ENCODE results near the gene PMAIP1. TPM values are rescaled to one million over a fixed set of nuclear protein-coding genes. Genes with fewer than 3 reads are reported as not detected.
A peak's percentile ranks its signal among the peaks of the same experiment; 100 is the strongest.

The PMAIP1 gene
- polyA plus RNA-seq, 1 donor (not counting 4 experiments of a cell fraction or from before 2014, with no cell fraction given): 49.1 TPM

DNA sequence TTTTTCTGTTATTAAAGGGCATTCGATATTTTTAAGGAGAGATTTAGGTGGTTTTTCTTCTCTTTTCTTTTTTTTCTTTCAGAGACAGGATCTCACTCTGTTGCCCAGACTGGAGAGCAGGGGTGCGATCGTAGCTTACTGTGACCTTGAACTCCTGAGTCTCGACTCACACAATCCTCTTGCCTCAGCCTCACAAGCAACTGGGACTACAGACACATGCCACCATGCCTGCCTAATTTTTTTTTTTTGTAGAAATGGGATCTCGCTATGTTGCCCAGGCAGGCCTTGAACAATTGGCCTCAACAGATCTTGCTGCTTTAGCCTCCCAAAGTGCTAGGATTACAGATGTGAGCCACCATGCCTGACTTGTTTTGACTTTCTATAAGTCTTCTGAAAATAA, 26.3 kb downstream of the PMAIP1 start:
- no peaks in the 10 kb centered on the region for H4K20me1 ChIP-seq (ENCODE audit: control insufficient read depth, extremely low read depth, insufficient read depth, low read length)
- H3K9me3 ChIP-seq (ENCODE audit: control insufficient read depth, low read depth, low read length): no peaks in the 10 kb centered on the region
- dilution Hi-C loops (cut with MboI; ENCODE audit: extremely low pct_ligation_motif_present, low sequenced_read_pairs): no loop called here
- no peak overlapping the region for H3K27ac ChIP-seq (ENCODE audit: control insufficient read depth, insufficient read depth, low read length)
- DNase-seq (ENCODE audit: low read depth, low spot score) (no peak), FAIRE-seq (no peak)
- peaks cover 31% of the 10 kb centered on the region for H3K4me1 ChIP-seq (ENCODE audit: control insufficient read depth, extremely low read depth, insufficient read depth, low read length)
- H3K9me1 ChIP-seq (ENCODE audit: control insufficient read depth, extremely low read depth, insufficient read depth, low read length): no peaks in the 10 kb centered on the region
- no peaks in the 10 kb centered on the region for H3K36me3 ChIP-seq (ENCODE audit: control insufficient read depth in 2 of 2, extremely low read depth in 1 of 2, insufficient read depth in 2 of 2, low read length in 2 of 2)
- TF ChIP-seq EZH2 (IDR thresholded peaks at IDR 0.05; ENCODE audit: low read length): no peak
- TF ChIP-seq, protein P1, sequence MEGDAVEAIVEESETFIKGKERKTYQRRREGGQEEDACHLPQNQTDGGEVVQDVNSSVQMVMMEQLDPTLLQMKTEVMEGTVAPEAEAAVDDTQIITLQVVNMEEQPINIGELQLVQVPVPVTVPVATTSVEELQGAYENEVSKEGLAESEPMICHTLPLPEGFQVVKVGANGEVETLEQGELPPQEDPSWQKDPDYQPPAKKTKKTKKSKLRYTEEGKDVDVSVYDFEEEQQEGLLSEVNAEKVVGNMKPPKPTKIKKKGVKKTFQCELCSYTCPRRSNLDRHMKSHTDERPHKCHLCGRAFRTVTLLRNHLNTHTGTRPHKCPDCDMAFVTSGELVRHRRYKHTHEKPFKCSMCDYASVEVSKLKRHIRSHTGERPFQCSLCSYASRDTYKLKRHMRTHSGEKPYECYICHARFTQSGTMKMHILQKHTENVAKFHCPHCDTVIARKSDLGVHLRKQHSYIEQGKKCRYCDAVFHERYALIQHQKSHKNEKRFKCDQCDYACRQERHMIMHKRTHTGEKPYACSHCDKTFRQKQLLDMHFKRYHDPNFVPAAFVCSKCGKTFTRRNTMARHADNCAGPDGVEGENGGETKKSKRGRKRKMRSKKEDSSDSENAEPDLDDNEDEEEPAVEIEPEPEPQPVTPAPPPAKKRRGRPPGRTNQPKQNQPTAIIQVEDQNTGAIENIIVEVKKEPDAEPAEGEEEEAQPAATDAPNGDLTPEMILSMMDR (optimal IDR thresholded peaks at IDR 0.05 in 1 of 3, IDR thresholded peaks at IDR 0.05 in 1 of 3, conservative IDR thresholded peaks at IDR 0.05 in 1 of 3; ENCODE audit: extremely low read depth in 1 of 3, insufficient read depth in 2 of 3, low read length in 3 of 3): no peak
- H3K4me2 ChIP-seq (ENCODE audit: control insufficient read depth, extremely low read depth, insufficient read depth, low read depth, low read length): no peak overlapping the region
- no peaks in the 10 kb centered on the region for H3K79me2 ChIP-seq (ENCODE audit: control insufficient read depth, insufficient read depth, low read length)
- H3K27me3 ChIP-seq (ENCODE audit: control insufficient read depth, extremely low read depth, insufficient read depth, low read length): no peaks in the 10 kb centered on the region
- H3K9ac ChIP-seq (ENCODE audit: control insufficient read depth, extremely low read depth, insufficient read depth, low read length): no peak overlapping the region
- H3K4me3 ChIP-seq (ENCODE audit: control insufficient read depth in 2 of 3, extremely low read depth in 1 of 3, insufficient read depth in 2 of 3, low read depth in 1 of 3, low read length in 3 of 3): no peak overlapping the region
- H2AFZ ChIP-seq (ENCODE audit: control insufficient read depth, low read length): no peak overlapping the region

DNA sequence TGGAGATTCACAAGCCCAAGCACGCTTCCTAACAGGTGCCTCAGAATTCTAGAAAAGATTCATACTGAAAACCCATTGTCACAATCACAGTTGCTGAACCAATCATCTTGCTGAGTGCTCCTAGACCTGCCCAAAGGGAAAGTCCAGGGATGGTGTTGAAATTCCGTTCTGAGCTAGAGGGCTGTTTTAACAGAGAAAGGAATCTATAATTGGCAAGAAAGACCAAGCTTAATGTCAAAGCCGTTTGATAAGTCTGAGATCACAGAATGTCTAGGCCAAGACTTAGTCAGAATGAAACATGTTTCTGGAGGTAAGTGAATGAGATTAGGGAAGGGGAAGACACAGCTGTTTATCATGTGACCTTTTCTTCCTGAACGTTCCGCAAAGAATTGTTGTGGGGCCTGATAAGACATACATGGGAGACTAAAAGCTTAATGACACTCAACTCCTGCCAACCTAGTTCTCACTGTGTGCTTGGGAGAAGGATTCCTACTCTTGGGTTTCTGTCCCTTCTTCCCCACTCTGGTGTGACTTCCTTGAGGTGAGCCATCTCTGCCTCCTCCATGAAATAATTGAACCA, 27.5 kb downstream of the PMAIP1 start:
- Histone ChIP-seq H3K4me3 (ENCODE audit: control insufficient read depth in 2 of 3, extremely low read depth in 1 of 3, insufficient read depth in 2 of 3, low read depth in 1 of 3, low read length in 3 of 3) (no peak overlapping the region), H3K36me3 (ENCODE audit: control insufficient read depth in 2 of 2, extremely low read depth in 1 of 2, insufficient read depth in 2 of 2, low read length in 2 of 2) (no peaks in the 10 kb centered on the region), H3K79me2 (ENCODE audit: control insufficient read depth, insufficient read depth, low read length) (no peaks in the 10 kb centered on the region), H3K27ac (ENCODE audit: control insufficient read depth, insufficient read depth, low read length) (peak overlapping the region; percentile 80), H3K9me3 (ENCODE audit: control insufficient read depth, low read depth, low read length) (no peaks in the 10 kb centered on the region), H3K9ac (ENCODE audit: control insufficient read depth, extremely low read depth, insufficient read depth, low read length) (peak overlapping the region; percentile 45), H3K27me3 (ENCODE audit: control insufficient read depth, extremely low read depth, insufficient read depth, low read length) (no peaks in the 10 kb centered on the region), H3K4me2 (ENCODE audit: control insufficient read depth, extremely low read depth, insufficient read depth, low read depth, low read length) (peak overlapping the region; percentile 64), H3K9me1 (ENCODE audit: control insufficient read depth, extremely low read depth, insufficient read depth, low read length) (no peaks in the 10 kb centered on the region), H2AFZ (ENCODE audit: control insufficient read depth, low read length) (peak overlapping the region; percentile 70), H3K4me1 (ENCODE audit: control insufficient read depth, extremely low read depth, insufficient read depth, low read length) (peaks cover 25% of the 10 kb centered on the region), H4K20me1 (ENCODE audit: control insufficient read depth, extremely low read depth, insufficient read depth, low read length) (no peaks in the 10 kb centered on the region)
- TF ChIP-seq EZH2 (IDR thresholded peaks at IDR 0.05; ENCODE audit: low read length): no peak
- TF ChIP-seq, protein P1 (optimal IDR thresholded peaks at IDR 0.05 in 1 of 3, IDR thresholded peaks at IDR 0.05 in 1 of 3, conservative IDR thresholded peaks at IDR 0.05 in 1 of 3; ENCODE audit: extremely low read depth in 1 of 3, insufficient read depth in 2 of 3, low read length in 3 of 3): no peak
- FAIRE-seq (peak; percentile 97), DNase-seq (ENCODE audit: low read depth, low spot score) (peak; percentile 83)
- dilution Hi-C loops (cut with MboI; ENCODE audit: extremely low pct_ligation_motif_present, low sequenced_read_pairs): no loop called here
